Panc1 (cell line): ENCODE results near the gene SLC7A6. TPM values are rescaled to one million over a fixed set of nuclear protein-coding genes. Genes with fewer than 3 reads are reported as not detected.

ENCODE experiments used
- ATAC-seq: fragments of 200-7000 bp; cut with Tn5 transposase; 2 replicates; pipeline ENCODE4 v1.9.1; 2020; ENCODE audit warnings: mild to moderate bottlenecking, moderate library complexity
- BruUV-seq: library from RNA; stranded (reverse); fragments of 400-500 nt; replicated peaks from 2 replicates; lab custom pipeline; 2021; lab: Mats Ljungman, UMichigan
- CTCF ChIA-PET: fragments of 300-600 bp; sonication (Branson Sonifier 250); formaldehyde crosslinking; loops from one replicate; lab custom pipeline; 2022; ENCODE audit warnings: antibody characterized with exemption; lab: Charles Lee
- POLR2A ChIA-PET: fragments of 300-600 bp; sonication (Branson Sonifier 250); formaldehyde crosslinking; loops from one replicate; lab custom pipeline; 2022; ENCODE audit warnings: antibody characterized with exemption; lab: Charles Lee
- DNase-seq: peaks from one replicate; pipeline ENCODE4 v3.0.0-alpha.2; 2010; ENCODE audit warnings: low read depth, low spot score
- H3K27ac ChIP-seq: 2 replicates; pipeline ENCODE4 v1.5.1; 2011; ENCODE audit warnings: mild to moderate bottlenecking, low read length, inconsistent platforms
- H3K27me3 ChIP-seq: fragments of 200-500 bp; sonication (Bioruptor generic); 2 replicates; pipeline ENCODE4 v1.6.0; 2014; ENCODE audit warnings: low read length, inconsistent platforms; ENCODE audit not compliant: control insufficient read depth, insufficient read depth
- H3K36me3 ChIP-seq: fragments of 200-500 bp; sonication (Bioruptor generic); 2 replicates; pipeline ENCODE4 v1.5.1; 2014; ENCODE audit warnings: inconsistent platforms, mild to moderate bottlenecking, low read length, moderate library complexity; ENCODE audit not compliant: control insufficient read depth, insufficient read depth
- H3K4me1 ChIP-seq: 2 replicates; pipeline ENCODE4 v1.5.1; 2011; ENCODE audit warnings: inconsistent platforms, mild to moderate bottlenecking, low read length, moderate library complexity; ENCODE audit not compliant: control insufficient read depth, insufficient read depth
- H3K4me3 ChIP-seq, 2 experiments: 2 replicates each; pipeline ENCODE4 v1.5.1; 2011 to 2012; ENCODE audit warnings: low read depth in 2 of 2, low read length in 2 of 2, mild to moderate bottlenecking in 2 of 2, inconsistent platforms in 1 of 2, moderate library complexity in 1 of 2
- H3K9me3 ChIP-seq: fragments of 200-500 bp; sonication (Bioruptor generic); 2 replicates; pipeline ENCODE4 v1.5.1; 2014; ENCODE audit warnings: low read depth, mild to moderate bottlenecking, inconsistent platforms, low read length, moderate library complexity; ENCODE audit not compliant: control insufficient read depth, insufficient read depth
- CTCF ChIP-seq: fragments of 450-650 bp; IDR thresholded peaks from 2 replicates; pipeline ENCODE4 v1.5.1; 2017; ENCODE audit warnings: mild to moderate bottlenecking
- POLR2AphosphoS5 ChIP-seq: IDR thresholded peaks from 2 replicates; pipeline ENCODE4 v1.6.1; 2012; ENCODE audit warnings: mild to moderate bottlenecking, low read depth, low read length, moderate library complexity
- SIN3A ChIP-seq: IDR thresholded peaks from 2 replicates; pipeline ENCODE4 v1.6.1; 2012; ENCODE audit warnings: low read depth, mild to moderate bottlenecking, low read length, moderate library complexity, borderline replicate concordance; ENCODE audit not compliant: insufficient read depth
- TCF7L2 ChIP-seq: IDR thresholded peaks from 2 replicates; pipeline ENCODE4 v1.6.1; 2011; ENCODE audit warnings: mild to moderate bottlenecking, low read depth, low read length, inconsistent platforms
- in situ Hi-C: cut with HindIII; loops from 2 replicates; pipeline ENCODE4 v1.10.0; 2016; ENCODE audit warnings: low sequenced_read_pairs, low pct_unique_long_range_greater_than_20kb
- intact Hi-C: fragments of 100-400 bp; cut with micrococcal nuclease; formaldehyde crosslinking; loops from one replicate; pipeline ENCODE4 v1.10.0; 2022; ENCODE audit not compliant: unreplicated experiment
- total RNA-seq: library from RNA; stranded (reverse); gene quantifications from one replicate; pipeline ENCODE4 v1.2.1, GENCODE V29; 2021; ENCODE audit not compliant: unreplicated experiment
- TF ChIP-seq, protein P1 (sequence below), 2 experiments: IDR thresholded peaks; 2 replicates each; pipeline ENCODE4 v1.6.1; 2011 to 2012; ENCODE audit warnings: low read depth in 2 of 2, control low read depth in 1 of 2, low read length in 1 of 2, mild to moderate bottlenecking in 1 of 2, moderate library complexity in 1 of 2; ENCODE audit not compliant: insufficient read depth in 1 of 2

Gene SLC7A6
- total RNA-seq, 1 experiment from 2014 or later, result 58.9 TPM

DNA sequence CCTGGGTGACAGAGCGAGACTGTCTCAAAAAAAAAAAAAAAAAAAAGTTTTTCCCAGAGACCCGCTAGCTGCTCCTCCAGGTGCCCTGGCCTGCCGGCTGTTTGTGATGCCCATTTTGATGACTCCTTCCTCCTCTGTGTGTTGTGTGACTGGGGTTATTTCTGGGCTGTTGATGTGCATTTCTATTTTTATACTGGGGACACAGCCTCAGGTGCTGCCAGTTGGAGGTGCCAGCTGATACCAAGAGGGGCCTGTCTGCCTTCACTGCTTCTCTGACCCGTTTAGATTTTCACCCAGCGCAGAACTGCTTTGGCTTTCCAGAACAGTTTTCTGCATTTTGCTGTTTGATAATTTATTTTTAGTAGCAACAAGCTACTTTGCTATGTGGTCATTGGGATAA, 12.5 kb upstream of the SLC7A6 start:
- ChIA-PET POLR2A (no interaction called here), CTCF (no interaction called here)
- no peak overlapping the region for H3K27ac ChIP-seq
- intact Hi-C loops, result no loop called here
- H3K4me1 ChIP-seq, result no peaks in the 10 kb centered on the region
- H3K9me3 ChIP-seq, result no peaks in the 10 kb centered on the region
- no peaks in the 10 kb centered on the region for H3K36me3 ChIP-seq
- no peak for TF ChIP-seq CTCF
- TF ChIP-seq SIN3A, result no peak
- no peak for TF ChIP-seq POLR2AphosphoS5
- no peak for TF ChIP-seq TCF7L2
- TF ChIP-seq, protein P1, sequence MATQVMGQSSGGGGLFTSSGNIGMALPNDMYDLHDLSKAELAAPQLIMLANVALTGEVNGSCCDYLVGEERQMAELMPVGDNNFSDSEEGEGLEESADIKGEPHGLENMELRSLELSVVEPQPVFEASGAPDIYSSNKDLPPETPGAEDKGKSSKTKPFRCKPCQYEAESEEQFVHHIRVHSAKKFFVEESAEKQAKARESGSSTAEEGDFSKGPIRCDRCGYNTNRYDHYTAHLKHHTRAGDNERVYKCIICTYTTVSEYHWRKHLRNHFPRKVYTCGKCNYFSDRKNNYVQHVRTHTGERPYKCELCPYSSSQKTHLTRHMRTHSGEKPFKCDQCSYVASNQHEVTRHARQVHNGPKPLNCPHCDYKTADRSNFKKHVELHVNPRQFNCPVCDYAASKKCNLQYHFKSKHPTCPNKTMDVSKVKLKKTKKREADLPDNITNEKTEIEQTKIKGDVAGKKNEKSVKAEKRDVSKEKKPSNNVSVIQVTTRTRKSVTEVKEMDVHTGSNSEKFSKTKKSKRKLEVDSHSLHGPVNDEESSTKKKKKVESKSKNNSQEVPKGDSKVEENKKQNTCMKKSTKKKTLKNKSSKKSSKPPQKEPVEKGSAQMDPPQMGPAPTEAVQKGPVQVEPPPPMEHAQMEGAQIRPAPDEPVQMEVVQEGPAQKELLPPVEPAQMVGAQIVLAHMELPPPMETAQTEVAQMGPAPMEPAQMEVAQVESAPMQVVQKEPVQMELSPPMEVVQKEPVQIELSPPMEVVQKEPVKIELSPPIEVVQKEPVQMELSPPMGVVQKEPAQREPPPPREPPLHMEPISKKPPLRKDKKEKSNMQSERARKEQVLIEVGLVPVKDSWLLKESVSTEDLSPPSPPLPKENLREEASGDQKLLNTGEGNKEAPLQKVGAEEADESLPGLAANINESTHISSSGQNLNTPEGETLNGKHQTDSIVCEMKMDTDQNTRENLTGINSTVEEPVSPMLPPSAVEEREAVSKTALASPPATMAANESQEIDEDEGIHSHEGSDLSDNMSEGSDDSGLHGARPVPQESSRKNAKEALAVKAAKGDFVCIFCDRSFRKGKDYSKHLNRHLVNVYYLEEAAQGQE (IDR thresholded peaks at IDR 0.05; ENCODE audit: insufficient read depth in 1 of 2, low read depth in 2 of 2, low read length in 1 of 2), result no peak
- H3K27me3 ChIP-seq, result no peaks in the 10 kb centered on the region
- in situ Hi-C loops, result no loop called here
- no peak overlapping the region for H3K4me3 ChIP-seq
- ATAC-seq (no peak), DNase-seq (no peak)
- no TSS peak for BruUV-seq

DNA sequence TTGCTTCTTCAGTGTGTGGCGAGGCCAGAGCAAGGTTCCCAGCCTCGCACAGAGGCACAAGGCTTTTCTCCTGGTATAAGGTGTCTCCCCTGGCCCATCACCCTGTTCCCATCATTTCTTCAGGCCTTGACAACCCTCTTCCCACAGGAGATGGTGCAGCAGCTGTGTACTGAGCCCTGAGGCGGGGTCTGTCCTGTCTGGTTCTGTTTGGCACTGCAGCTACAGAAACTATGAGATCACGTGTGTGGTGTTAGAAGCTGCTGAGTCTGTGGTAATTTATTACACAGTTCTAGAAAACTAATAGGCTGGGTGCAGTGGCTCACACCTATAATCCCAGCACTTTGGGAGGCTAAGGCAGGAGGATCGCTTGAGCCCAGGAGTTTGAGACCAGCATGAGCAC, 11.9 kb upstream of the SLC7A6 start:
- Histone ChIP-seq H3K4me3 (no peak overlapping the region), H3K4me1 (no peaks in the 10 kb centered on the region), H3K27ac (no peak overlapping the region), H3K9me3 (no peaks in the 10 kb centered on the region), H3K36me3 (no peaks in the 10 kb centered on the region), H3K27me3 (no peaks in the 10 kb centered on the region)
- no TSS peak for BruUV-seq
- in situ Hi-C loops (no loop called here), intact Hi-C loops (no loop called here)
- TF ChIP-seq POLR2AphosphoS5, result no peak
- TF ChIP-seq SIN3A, result no peak
- no peak for TF ChIP-seq CTCF
- ATAC-seq (no peak), DNase-seq (no peak)
- ChIA-PET POLR2A (no interaction called here), CTCF (interaction anchor here (0.5 kb wide), 1 partner anchor 1377 kb away, joined by 5 read pairs; no protein-coding TSS in a partner anchor)
